WERI-Rb-1 (cell line): ENCODE results near the gene METTL24.

Experiments
- DNase-seq: peaks from one replicate; pipeline ENCODE4 v3.0.0-alpha.2; 2020
- H3K27ac ChIP-seq: fragments of 250-450 bp; sonication (Bioruptor Pico); 2 replicates; pipeline ENCODE4 v1.5.1; 2020; ENCODE audit warnings: mild to moderate bottlenecking, moderate library complexity
- H3K27me3 ChIP-seq: fragments of 250-450 bp; sonication (Bioruptor Pico); 2 replicates; pipeline ENCODE4 v1.5.1; 2021; ENCODE audit warnings: mild to moderate bottlenecking, low read depth, moderate library complexity; ENCODE audit not compliant: insufficient read depth, severe bottlenecking
- H3K36me3 ChIP-seq: fragments of 250-450 bp; sonication (Bioruptor Pico); 2 replicates; pipeline ENCODE4 v1.5.1; 2020; ENCODE audit warnings: mild to moderate bottlenecking, moderate library complexity
- H3K4me3 ChIP-seq: 2 replicates; pipeline ENCODE4 v1.5.1; 2011; ENCODE audit warnings: low read depth, mild to moderate bottlenecking, control low read depth, low read length
- H3K9me3 ChIP-seq: fragments of 250-450 bp; sonication (Bioruptor Pico); 2 replicates; pipeline ENCODE4 v1.5.1; 2021; ENCODE audit warnings: mild to moderate bottlenecking, moderate library complexity; ENCODE audit not compliant: severe bottlenecking
- CTCF ChIP-seq: IDR thresholded peaks from 2 replicates; pipeline ENCODE4 v1.5.1; 2011; ENCODE audit warnings: low read depth, mild to moderate bottlenecking, control low read depth, inconsistent platforms, low read length

The METTL24 gene

DNA sequence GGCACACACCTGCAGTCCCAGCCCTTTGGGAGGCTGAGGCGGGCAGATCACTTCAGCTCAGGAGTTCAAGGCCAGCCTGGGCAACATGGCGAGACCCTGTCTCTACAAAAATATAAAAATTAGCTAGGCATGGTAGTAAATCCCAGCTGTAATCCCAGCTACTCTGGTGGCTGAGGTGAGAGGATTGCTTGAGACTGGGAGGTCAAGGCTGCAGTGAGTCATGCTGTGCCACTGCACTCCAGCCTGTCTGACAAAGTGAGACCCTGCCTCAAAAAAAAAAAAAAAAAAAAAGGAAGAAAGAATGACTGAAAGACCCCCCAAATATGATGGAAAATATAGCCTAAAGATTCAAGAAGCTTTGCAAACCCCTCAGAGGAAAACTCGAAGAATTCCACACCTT, 26.8 kb downstream of the METTL24 start:
- no peak for TF ChIP-seq CTCF
- H3K36me3 ChIP-seq = no peaks in the 10 kb centered on the region
- H3K9me3 ChIP-seq = no peaks in the 10 kb centered on the region
- peak overlapping the region; percentile 30 for H3K4me3 ChIP-seq
- DNase-seq = peak; percentile 51
- H3K27ac ChIP-seq = peak overlapping the region; percentile 80
- H3K27me3 ChIP-seq = no peaks in the 10 kb centered on the region

DNA sequence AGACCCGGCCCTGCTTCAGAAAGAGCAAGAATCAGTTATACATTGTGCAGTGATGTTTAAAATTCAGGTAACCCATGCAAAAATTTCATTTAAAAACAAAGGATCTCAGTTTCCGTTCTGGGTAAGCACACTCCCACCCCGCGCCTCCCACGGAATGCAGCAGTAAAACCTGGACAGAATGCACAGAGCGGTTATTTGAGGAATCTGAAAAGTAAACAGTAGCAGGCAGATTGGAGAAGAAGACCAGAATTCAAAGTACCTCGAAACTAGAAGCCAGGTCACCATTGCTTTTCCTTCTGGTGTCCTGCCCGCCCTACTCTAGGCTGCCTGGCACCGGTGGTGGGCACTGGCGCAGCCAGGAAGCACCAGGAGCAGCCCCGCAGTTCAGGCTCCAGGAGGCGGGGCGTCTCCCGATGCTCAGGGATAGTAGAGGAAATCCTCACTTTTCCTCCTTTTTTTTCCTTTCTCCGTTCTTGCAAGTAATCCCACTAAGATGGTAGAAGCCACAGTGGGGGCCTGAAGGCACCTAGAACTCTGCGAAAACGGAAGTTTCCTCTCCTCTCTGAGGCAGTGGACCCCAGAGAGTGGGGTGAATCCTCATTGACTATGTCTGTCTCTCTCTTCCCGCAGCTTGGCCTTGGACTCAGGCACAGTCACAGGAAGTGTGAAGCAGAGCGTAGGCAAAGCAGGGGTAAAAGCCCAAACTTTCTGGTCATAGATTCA, 28.3 kb downstream of the METTL24 start:
- no peaks in the 10 kb centered on the region for H3K9me3 ChIP-seq
- H3K27ac ChIP-seq = no peak overlapping the region
- no peak for TF ChIP-seq CTCF
- DNase-seq = no peak
- H3K4me3 ChIP-seq = no peak overlapping the region
- H3K36me3 ChIP-seq = no peaks in the 10 kb centered on the region
- H3K27me3 ChIP-seq = no peaks in the 10 kb centered on the region

GRCh38 chr6:110329348-110329713, 28.8 kb downstream of the METTL24 start:
- TF ChIP-seq CTCF = no peak
- H3K9me3 ChIP-seq = no peaks in the 10 kb centered on the region
- no peak overlapping the region for H3K4me3 ChIP-seq
- no peak for DNase-seq
- no peaks in the 10 kb centered on the region for H3K27me3 ChIP-seq
- no peaks in the 10 kb centered on the region for H3K36me3 ChIP-seq
- no peak overlapping the region for H3K27ac ChIP-seq

- no peaks in the 10 kb centered on the region for H3K9me3 ChIP-seq
- TF ChIP-seq CTCF = no peak
- H3K4me3 ChIP-seq = no peak overlapping the region
- DNase-seq = no peak
- no peaks in the 10 kb centered on the region for H3K27me3 ChIP-seq
- H3K36me3 ChIP-seq = no peaks in the 10 kb centered on the region
- H3K27ac ChIP-seq = no peak overlapping the region
Measured at GRCh38 chr6:110328259-110328658, 29.9 kb downstream of the METTL24 start.

DNA sequence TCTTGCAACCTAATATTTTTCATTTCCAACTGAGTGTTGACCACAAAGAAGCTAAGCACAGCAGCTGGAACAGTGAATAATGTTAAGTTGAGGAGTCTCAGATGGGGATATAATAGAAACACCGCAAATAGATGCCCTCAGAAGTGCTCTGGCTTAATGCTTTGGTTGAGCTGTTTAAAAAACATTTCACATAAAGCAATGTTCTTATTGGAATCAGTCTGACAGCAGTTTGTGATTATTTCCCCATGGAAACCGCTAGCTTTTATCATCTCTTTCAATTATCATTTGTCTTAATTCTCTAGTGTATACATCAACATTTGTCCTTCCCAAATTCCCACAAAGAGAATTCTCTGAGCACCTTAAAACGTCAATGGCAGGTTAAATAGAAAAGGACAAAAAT, 30.8 kb downstream of the METTL24 start:
- no peak for DNase-seq
- no peaks in the 10 kb centered on the region for H3K27me3 ChIP-seq
- no peaks in the 10 kb centered on the region for H3K36me3 ChIP-seq
- no peak overlapping the region for H3K4me3 ChIP-seq
- no peak for TF ChIP-seq CTCF
- H3K9me3 ChIP-seq = no peaks in the 10 kb centered on the region
- H3K27ac ChIP-seq = no peak overlapping the region

GRCh38 chr6:110326609-110327008, 31.5 kb downstream of the METTL24 start:
- no peak for DNase-seq
- Histone ChIP-seq H3K27ac (no peak overlapping the region), H3K4me3 (no peak overlapping the region), H3K27me3 (no peaks in the 10 kb centered on the region), H3K9me3 (no peaks in the 10 kb centered on the region), H3K36me3 (no peaks in the 10 kb centered on the region)
- TF ChIP-seq CTCF = no peak
